H1 (cell line): ENCODE measurements around the gene SPRYD3. TPM values are rescaled to one million over a fixed set of nuclear protein-coding genes. Genes with fewer than 3 reads are reported as not detected.

Experiments
- CTCF ChIA-PET: fragments of 300-600 bp; sonication (Branson Sonifier 250); formaldehyde crosslinking; loops from one replicate; lab custom pipeline; 2021; ENCODE audit not compliant: partially characterized antibody; lab: Charles Lee
- POLR2A ChIA-PET: fragments of 300-600 bp; sonication (Branson Sonifier 250); formaldehyde crosslinking; loops from one replicate; lab custom pipeline; 2021; ENCODE audit warnings: inconsistent platforms; ENCODE audit not compliant: partially characterized antibody; lab: Charles Lee
- DNase-seq, 2 experiments: peaks; one replicate each; pipeline versions ENCODE4 v3.0.0 to v3.0.0-alpha.2; 2010 to 2022; ENCODE audit warnings: low spot score in 2 of 2, low read depth in 1 of 2, mixed read lengths in 1 of 2
- FAIRE-seq: peaks from 2 replicates; lab custom pipeline; 2011; peaks lifted over from hg19 to GRCh38; lab: Jason Lieb, UNC
- H2AFZ ChIP-seq: 2 replicates; pipeline ENCODE4 v1.8.1; 2012; ENCODE audit warnings: low read length, inconsistent platforms
- H2AK5ac ChIP-seq: 2 replicates; pipeline ENCODE4 v1.6.1; 2013; ENCODE audit warnings: low read depth, low read length
- H2BK120ac ChIP-seq: replicated peaks from 2 replicates; pipeline ENCODE3; 2013; ENCODE audit warnings: low read depth, low read length, inconsistent platforms
- H2BK12ac ChIP-seq: 2 replicates; pipeline ENCODE4 v1.6.1; 2013; ENCODE audit warnings: low read depth, low read length
- H2BK15ac ChIP-seq: 2 replicates; pipeline ENCODE4 v1.6.1; 2013; ENCODE audit warnings: low read length
- H2BK20ac ChIP-seq: 2 replicates; pipeline ENCODE4 v1.6.1; 2013; ENCODE audit warnings: low read length
- H2BK5ac ChIP-seq: 2 replicates; pipeline ENCODE4 v1.6.1; 2013; ENCODE audit warnings: low read depth, low read length
- H3K14ac ChIP-seq: 2 replicates; pipeline ENCODE4 v1.6.1; 2013; ENCODE audit warnings: inconsistent platforms; ENCODE audit not compliant: insufficient read length
- H3K18ac ChIP-seq: 2 replicates; pipeline ENCODE4 v1.6.1; 2013; ENCODE audit warnings: low read length; ENCODE audit errors: extremely low read depth
- H3K23ac ChIP-seq: 2 replicates; pipeline ENCODE4 v1.6.1; 2013; ENCODE audit warnings: inconsistent platforms; ENCODE audit not compliant: insufficient read length
- H3K23me2 ChIP-seq: 2 replicates; pipeline ENCODE4 v1.6.1; 2013; ENCODE audit warnings: low read depth, low read length
- H3K27ac ChIP-seq: 2 replicates; pipeline ENCODE4 v1.6.1; 2011; ENCODE audit warnings: low read depth, low read length, inconsistent platforms
- H3K27me3 ChIP-seq, 4 experiments: replicated peaks in 1 of 4; 1 replicate in 1 of 4; 2 replicates in 3 of 4; pipeline versions ENCODE4 v1.6.1 to v1.8.1; 2011 to 2013; ENCODE audit warnings: low read length in 3 of 4, mild to moderate bottlenecking in 3 of 4, inconsistent platforms in 2 of 4, mixed read lengths in 2 of 4, moderate library complexity in 1 of 4; ENCODE audit not compliant: control insufficient read depth in 3 of 4, insufficient read depth in 3 of 4; ENCODE audit errors: extremely low read depth in 1 of 4
- H3K36me3 ChIP-seq, 4 experiments: 2 replicates each; pipeline versions ENCODE4 v1.6.1 to v1.8.1; 2011 to 2013; ENCODE audit warnings: mild to moderate bottlenecking in 4 of 4, low read length in 3 of 4, moderate library complexity in 2 of 4, control low read depth in 1 of 4, inconsistent platforms in 1 of 4; ENCODE audit not compliant: insufficient read depth in 4 of 4, control insufficient read depth in 2 of 4
- H3K4ac ChIP-seq: replicated peaks from 2 replicates; pipeline ENCODE3; 2013; ENCODE audit warnings: low read length, low read depth, mixed read lengths, inconsistent platforms; ENCODE audit not compliant: insufficient read length
- H3K4me1 ChIP-seq, 4 experiments: replicated peaks in 1 of 4; 1 replicate in 1 of 4; 2 replicates in 3 of 4; pipeline versions ENCODE4 v1.6.1 to v1.8.1; 2011 to 2013; ENCODE audit warnings: low read length in 3 of 4, inconsistent platforms in 2 of 4, mixed read lengths in 1 of 4; ENCODE audit not compliant: insufficient read depth in 4 of 4, control insufficient read depth in 3 of 4
- H3K4me2 ChIP-seq, 2 experiments: 2 replicates each; pipeline versions ENCODE4 v1.6.1 to v1.8.1; 2011 to 2013; ENCODE audit warnings: low read depth in 2 of 2, low read length in 2 of 2, control low read depth in 1 of 2, inconsistent platforms in 1 of 2, mild to moderate bottlenecking in 1 of 2; ENCODE audit not compliant: insufficient read depth in 1 of 2
- H3K4me3 ChIP-seq, 4 experiments: fragments of 200-600, 300-600 bp in 1 of 4; sonication (generic), shearing (Covaris generic), sonication (Bioruptor Twin) in 1 of 4; 2 replicates each; pipeline versions ENCODE4 v1.5.1 to v1.8.1; 2011 to 2016; ENCODE audit warnings: low read length in 4 of 4, low read depth in 3 of 4, control low read depth in 2 of 4, inconsistent platforms in 2 of 4, mild to moderate bottlenecking in 2 of 4, mixed read lengths in 1 of 4, moderate library complexity in 1 of 4; ENCODE audit not compliant: insufficient read depth in 2 of 4; ENCODE audit errors: extremely low read depth in 1 of 4
- H3K56ac ChIP-seq: replicated peaks from 2 replicates; pipeline ENCODE3; 2013; ENCODE audit warnings: low read depth, mild to moderate bottlenecking, mixed read lengths, low read length, inconsistent platforms; ENCODE audit not compliant: insufficient read length
- H3K79me1 ChIP-seq: 2 replicates; pipeline ENCODE4 v1.6.1; 2013; ENCODE audit warnings: low read depth, low read length, control low read depth
- H3K79me2 ChIP-seq, 2 experiments: 2 replicates each; pipeline versions ENCODE4 v1.6.1 to v1.8.1; 2012 to 2013; ENCODE audit warnings: low read length in 2 of 2, mild to moderate bottlenecking in 2 of 2, inconsistent platforms in 1 of 2; ENCODE audit not compliant: insufficient read depth in 2 of 2, control insufficient read depth in 1 of 2
- H3K9ac ChIP-seq, 4 experiments: replicated peaks in 1 of 4; 1 replicate in 1 of 4; 2 replicates in 3 of 4; pipeline versions ENCODE4 v1.6.1 to v1.8.1; 2011 to 2013; ENCODE audit warnings: low read depth in 3 of 4, low read length in 3 of 4, control low read depth in 2 of 4, mild to moderate bottlenecking in 2 of 4, moderate library complexity in 2 of 4, inconsistent platforms in 1 of 4; ENCODE audit errors: extremely low read depth in 1 of 4
- H3K9me3 ChIP-seq, 2 experiments: 2 replicates each; pipeline versions ENCODE4 v1.6.1 to v1.8.1; 2012 to 2013; ENCODE audit warnings: mild to moderate bottlenecking in 2 of 2, moderate library complexity in 2 of 2, control low read depth in 1 of 2, inconsistent platforms in 1 of 2, low read depth in 1 of 2, low read length in 1 of 2, mixed read lengths in 1 of 2; ENCODE audit not compliant: insufficient read depth in 2 of 2
- H4K20me1 ChIP-seq, 2 experiments: replicated peaks in 1 of 2; 2 replicates each; pipeline versions ENCODE3 to v1.8.1; 2011 to 2013; ENCODE audit warnings: inconsistent platforms in 2 of 2, low read length in 2 of 2, mild to moderate bottlenecking in 1 of 2; ENCODE audit not compliant: insufficient read depth in 2 of 2, control insufficient read depth in 1 of 2
- H4K5ac ChIP-seq: 2 replicates; pipeline ENCODE4 v1.6.1; 2013; ENCODE audit warnings: low read length, low read depth, mixed read lengths, inconsistent platforms; ENCODE audit not compliant: insufficient read length
- H4K8ac ChIP-seq: 2 replicates; pipeline ENCODE4 v1.8.0; 2013; ENCODE audit warnings: mild to moderate bottlenecking, moderate library complexity, low read length, inconsistent platforms; ENCODE audit not compliant: insufficient read depth; ENCODE audit errors: extremely low read depth
- H4K91ac ChIP-seq: replicated peaks from 2 replicates; pipeline ENCODE3; 2013; ENCODE audit warnings: low read length, mixed read lengths, inconsistent platforms; ENCODE audit not compliant: insufficient read length
- CBX5 ChIP-seq: fragments of 300-800, 300-1000 bp; sonication (generic); IDR thresholded peaks from 2 replicates; pipeline ENCODE4 v1.7.1; 2016; ENCODE audit warnings: antibody characterized with exemption, low read length, low read depth
- EGR1 ChIP-seq: IDR thresholded peaks from 2 replicates; pipeline ENCODE4 v1.6.1; 2011; ENCODE audit warnings: low read depth, low read length, borderline replicate concordance
- WGBS, 2 experiments: shearing (Covaris generic) in 1 of 2; methylation state at CpG; one replicate each; pipeline versions ENCODE4 v1.1.6 to v1.1.7; 2013 to 2015; ENCODE audit warnings: low lambda C conversion rate in 2 of 2, mixed read lengths in 2 of 2, inconsistent platforms in 1 of 2, low coverage in 1 of 2, missing lambda C conversion rate in 1 of 2; ENCODE audit not compliant: insufficient replicate concordance in 2 of 2, insufficient coverage in 1 of 2, insufficient read length in 1 of 2; ENCODE audit errors: extremely low coverage in 1 of 2, missing lambda C conversion rate in 1 of 2; 5-methylcytosine and 5-hydroxymethylcytosine counted together
- polyA plus RNA-seq, 7 experiments: library from polyadenylated mRNA; depleted of rRNA in 3 of 7; stranded (reverse) in 5 of 7; unstranded in 2 of 7; fragments of >200 nt in 5 of 7; fragments of 200-250 nt in 2 of 7; gene quantifications; 1 replicate in 5 of 7; 2 replicates in 1 of 7; 4 replicates in 1 of 7; pipeline versions ENCODE4 v1.2.1 to v1.2.3, GENCODE V29; 2011 to 2013; ENCODE audit warnings: missing spikeins in 2 of 7, mixed read lengths in 2 of 7
- total RNA-seq: library from RNA; stranded (reverse); fragmentation: NEBNext Ultra II Directional; extraction: Animal tissue kit (Norgen Biotek cat#: 25700); gene quantifications from 2 replicates; pipeline ENCODE4 v1.2.1, GENCODE V29; 2021

Gene SPRYD3
- total and polyA plus RNA-seq, 2 of the 8 experiments (the other 6 are each of a cell fraction or from before 2014, with no cell fraction given): 6.8 to 8.0 TPM

DNA sequence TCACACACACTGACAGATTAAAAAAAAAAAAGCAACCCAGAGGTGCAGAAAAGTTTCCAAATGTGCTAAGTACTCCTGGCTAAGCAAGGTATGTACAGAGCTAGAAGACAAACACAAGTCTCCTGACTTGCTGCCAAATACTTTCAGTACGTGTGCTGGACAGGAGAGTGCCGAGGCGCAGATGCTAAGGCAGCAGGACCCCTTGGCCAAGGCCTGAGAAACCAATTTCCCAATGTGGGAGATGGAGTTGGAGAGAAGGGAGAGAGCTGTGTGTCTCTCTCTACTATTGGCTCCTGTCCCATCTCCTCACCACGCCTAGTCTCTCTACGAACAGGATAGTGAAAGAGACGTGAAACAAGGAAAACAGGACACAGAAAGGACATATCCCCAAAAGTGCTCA, 5.3 kb downstream of the SPRYD3 start:
- FAIRE-seq: no peak

More for the DNA sequence above, 5.3 kb downstream of the SPRYD3 start:
- Histone ChIP-seq H2BK5ac (no peak overlapping the region), H3K56ac (no peak overlapping the region)
- TF ChIP-seq CBX5 (no peak), EGR1 (no peak)
- TF ChIP-seq, all 59 proteins: peak for 0
- no peak overlapping the region for H4K5ac ChIP-seq
- DNase-seq: no peak
- no peak overlapping the region for H3K4ac ChIP-seq
- H3K36me3 ChIP-seq: peaks cover 0 to 4% (median 2%) of the 10 kb centered on the region in 4 experiments; a peak in 2 of 8 replicates
- H3K79me1 ChIP-seq: no peaks in the 10 kb centered on the region
- peaks cover 2 to 4% of the 10 kb centered on the region in 2 experiments for H4K20me1 ChIP-seq
- H4K91ac ChIP-seq: no peak overlapping the region
- H3K9ac ChIP-seq: no peak overlapping the region
- H3K14ac ChIP-seq: no peak overlapping the region
- H3K9me3 ChIP-seq: no peaks in the 10 kb centered on the region
- peaks cover 0 to 2% (median 0%) of the 10 kb centered on the region in 4 experiments; a peak in 2 of 7 replicates for H3K27me3 ChIP-seq
- no peak overlapping the region for H3K4me2 ChIP-seq
- POLR2A ChIA-PET: interaction anchor here (0.6 to 0.7 kb wide), 2 partner anchors 20 to 191 kb away, joined by 3 read pairs; no protein-coding TSS in a partner anchor
- H4K8ac ChIP-seq: no peak overlapping the region
- H2AFZ ChIP-seq: no peak overlapping the region
- H3K18ac ChIP-seq: no peak overlapping the region
- no peak overlapping the region for H2BK15ac ChIP-seq
- 91% methylated on average over 6 of the region's 6 CpGs; no CpG with 5 or more reads in 1 of the 2 experiments for WGBS, 2 experiments
- no peak overlapping the region for H3K27ac ChIP-seq
- H3K4me1 ChIP-seq: peaks cover 6 to 16% (median 10%) of the 10 kb centered on the region in 4 experiments
- no peak overlapping the region for H3K4me3 ChIP-seq
- no peaks in the 10 kb centered on the region for H3K79me2 ChIP-seq
- H3K23me2 ChIP-seq: peaks cover 4% of the 10 kb centered on the region; the same call in 1 of the 2 replicates
- H2BK120ac ChIP-seq: no peak overlapping the region
- CTCF ChIA-PET: interaction anchor here (0.6 to 22.4 kb wide), 6 partner anchors 8 to 172 kb away, joined by 3 to 531 read pairs (median 12); partner anchors contain the start of genes IGFBP6 and SOAT2
- no peak overlapping the region for H2BK12ac ChIP-seq
- H2BK20ac ChIP-seq: no peak overlapping the region
- H3K23ac ChIP-seq: no peak overlapping the region
- H2AK5ac ChIP-seq: no peak overlapping the region
